HFF-Myc (cell line): ENCODE data around the gene TTLL7.
A peak's percentile ranks its signal among the peaks of the same experiment; 100 is the strongest.

Experiments used
- DNase-seq: peaks from one replicate; pipeline ENCODE4 v3.0.0-alpha.2; 2011; ENCODE audit warnings: low read depth; ENCODE audit errors: extremely low read depth
- H3K4me3 ChIP-seq: replicated peaks from 2 replicates; pipeline ENCODE4 v1.5.1; 2011; ENCODE audit warnings: low read depth, mild to moderate bottlenecking, control low read depth, low read length
- CTCF ChIP-seq: IDR thresholded peaks from 2 replicates; pipeline ENCODE4 v1.5.1; 2012; ENCODE audit warnings: mild to moderate bottlenecking, low read depth, low read length, control low read depth; ENCODE audit errors: missing control alignments

The TTLL7 gene

GRCh38 chr1:83934550-83934949 is 64.4 kb downstream of the TTLL7 start:
- TF ChIP-seq CTCF = no peak
- H3K4me3 ChIP-seq = no peak overlapping the region
- DNase-seq = no peak

- TF ChIP-seq CTCF = no peak
- no peak for DNase-seq
- H3K4me3 ChIP-seq = no peak overlapping the region
Observed at GRCh38 chr1:83932693-83933092, 66.2 kb downstream of the TTLL7 start.

- no peak for TF ChIP-seq CTCF
- no peak overlapping the region for H3K4me3 ChIP-seq
- no peak for DNase-seq
Observed at GRCh38 chr1:83932281-83932680, 66.7 kb downstream of the TTLL7 start.

GRCh38 chr1:83931658-83932253 is 67.2 kb downstream of the TTLL7 start:
- DNase-seq = no peak
- no peak overlapping the region for H3K4me3 ChIP-seq

GRCh38 chr1:83929184-83929583 is 69.7 kb downstream of the TTLL7 start:
- no peak overlapping the region for H3K4me3 ChIP-seq
- no peak for TF ChIP-seq CTCF
- DNase-seq = no peak

More at GRCh38 chr1:83931658-83932253, 67.2 kb downstream of the TTLL7 start:
- peak; percentile 52 for TF ChIP-seq CTCF

- no peak overlapping the region for H3K4me3 ChIP-seq
- no peak for DNase-seq
- no peak for TF ChIP-seq CTCF
Observed at GRCh38 chr1:83928396-83928795, 70.5 kb downstream of the TTLL7 start.

GRCh38 chr1:83927701-83928100 is 71.2 kb downstream of the TTLL7 start:
- TF ChIP-seq CTCF = no peak
- DNase-seq = no peak
- H3K4me3 ChIP-seq = no peak overlapping the region
